ENCODE results near the gene TBXA2R.

TBXA2R gene

GRCh38 chr19:3642296-3642695 is 35.6 kb upstream of the TBXA2R start:
- no peaks in the 10 kb centered on the region for H3K9me3 Mint-ChIP-seq
- H3K36me3 Mint-ChIP-seq (ENCODE audit: low read depth), result peaks cover 13% of the 10 kb centered on the region
- H3K4me3 Mint-ChIP-seq, result no peak overlapping the region
- no peaks in the 10 kb centered on the region for H3K4me1 Mint-ChIP-seq
- no peaks in the 10 kb centered on the region for H3K27me3 Mint-ChIP-seq (ENCODE audit: low read depth, poor library complexity)
- H3K27ac Mint-ChIP-seq, result no peak overlapping the region
- no peak for DNase-seq
- TF ChIP-seq CTCF (IDR thresholded peaks at IDR 0.05), result no peak

- no peak for TF ChIP-seq CTCF (IDR thresholded peaks at IDR 0.05)
- H3K9me3 Mint-ChIP-seq, result no peaks in the 10 kb centered on the region
- peaks cover 13% of the 10 kb centered on the region for H3K36me3 Mint-ChIP-seq (ENCODE audit: low read depth)
- DNase-seq, result no peak
- no peak overlapping the region for H3K27ac Mint-ChIP-seq
- no peaks in the 10 kb centered on the region for H3K4me1 Mint-ChIP-seq
- no peak overlapping the region for H3K4me3 Mint-ChIP-seq
- no peaks in the 10 kb centered on the region for H3K27me3 Mint-ChIP-seq (ENCODE audit: low read depth, poor library complexity)
Observed at GRCh38 chr19:3641515-3642269, 35.0 kb upstream of the TBXA2R start.

GRCh38 chr19:3639479-3639878 is 32.8 kb upstream of the TBXA2R start:
- H3K4me1 Mint-ChIP-seq, result no peaks in the 10 kb centered on the region

GRCh38 chr19:3638208-3639193 is 31.8 kb upstream of the TBXA2R start:
- peaks cover 13% of the 10 kb centered on the region for H3K36me3 Mint-ChIP-seq (ENCODE audit: low read depth)
- no peak for TF ChIP-seq CTCF (IDR thresholded peaks at IDR 0.05)
- H3K27me3 Mint-ChIP-seq (ENCODE audit: low read depth, poor library complexity), result no peaks in the 10 kb centered on the region
- no peaks in the 10 kb centered on the region for H3K4me1 Mint-ChIP-seq
- no peak overlapping the region for H3K4me3 Mint-ChIP-seq
- no peaks in the 10 kb centered on the region for H3K9me3 Mint-ChIP-seq
- no peak overlapping the region for H3K27ac Mint-ChIP-seq
- no peak for DNase-seq

More at GRCh38 chr19:3639479-3639878, 32.8 kb upstream of the TBXA2R start:
- Mint-ChIP-seq H3K27ac (peak overlapping the region; percentile 44), H3K27me3 (ENCODE audit: low read depth, poor library complexity) (no peaks in the 10 kb centered on the region), H3K36me3 (ENCODE audit: low read depth) (peaks cover 13% of the 10 kb centered on the region), H3K9me3 (no peaks in the 10 kb centered on the region), H3K4me3 (no peak overlapping the region)
- no peak for DNase-seq
- no peak for TF ChIP-seq CTCF (IDR thresholded peaks at IDR 0.05)

- Mint-ChIP-seq H3K27ac (no peak overlapping the region), H3K4me1 (no peaks in the 10 kb centered on the region), H3K4me3 (no peak overlapping the region), H3K27me3 (ENCODE audit: low read depth, poor library complexity) (no peaks in the 10 kb centered on the region), H3K36me3 (ENCODE audit: low read depth) (peaks cover 13% of the 10 kb centered on the region), H3K9me3 (no peaks in the 10 kb centered on the region)
- no peak for DNase-seq
- TF ChIP-seq CTCF (IDR thresholded peaks at IDR 0.05), result no peak
Observed at GRCh38 chr19:3637621-3638020, 30.9 kb upstream of the TBXA2R start.

All from nephron progenitor cell (in vitro differentiated cells).